SK-N-SH treated with all-trans-retinoic acid at 6 μM for 48 hours (cell line): Measurements from ENCODE around the gene PDCD1.

ENCODE experiments used
- ARNTL ChIP-seq: fragments of 450-650 bp; formaldehyde crosslinking; IDR thresholded peaks from 2 replicates; pipeline ENCODE4 v1.5.0; 2020; ENCODE audit warnings: low read depth, mild to moderate bottlenecking, moderate library complexity, borderline replicate concordance
- BACH2 ChIP-seq: fragments of 250-450 bp; sonication (Bioruptor Pico); IDR thresholded peaks from 2 replicates; pipeline ENCODE4 v1.9.0; 2021; ENCODE audit warnings: mild to moderate bottlenecking, borderline replicate concordance
- CSDC2 ChIP-seq: fragments of 250-450 bp; sonication (Bioruptor Pico); IDR thresholded peaks from 2 replicates; pipeline ENCODE4 v1.5.0; 2020; ENCODE audit warnings: mild to moderate bottlenecking, moderate library complexity
- ESRRG ChIP-seq: fragments of 250-450 bp; sonication (Bioruptor Pico); IDR thresholded peaks from 2 replicates; pipeline ENCODE4 v1.6.1; 2021; ENCODE audit warnings: mild to moderate bottlenecking
- GLIS3 ChIP-seq: fragments of 250-450 bp; sonication (Bioruptor Pico); IDR thresholded peaks from 2 replicates; pipeline ENCODE4 v1.5.0; 2020; ENCODE audit warnings: mild to moderate bottlenecking, moderate library complexity
- OSR1 ChIP-seq: fragments of 250-450 bp; sonication (Bioruptor Pico); IDR thresholded peaks from 2 replicates; pipeline ENCODE4 v1.8.0; 2022; ENCODE audit warnings: moderate library complexity, mild to moderate bottlenecking, inconsistent platforms
- RARB ChIP-seq: fragments of 250-450 bp; sonication (Bioruptor Pico); IDR thresholded peaks from 2 replicates; pipeline ENCODE4 v1.8.0; 2021; ENCODE audit warnings: mild to moderate bottlenecking, moderate library complexity
- SNAI2 ChIP-seq: fragments of 250-450 bp; sonication (Bioruptor Pico); IDR thresholded peaks from 2 replicates; pipeline ENCODE4 v1.5.0; 2020; ENCODE audit warnings: mild to moderate bottlenecking, moderate library complexity
- ZFP3 ChIP-seq: fragments of 250-450 bp; sonication (Bioruptor Pico); IDR thresholded peaks from 2 replicates; pipeline ENCODE4 v1.5.0; 2020; ENCODE audit warnings: mild to moderate bottlenecking, moderate library complexity
- TF ChIP-seq, protein P1 (sequence below): fragments of 250-450 bp; sonication (Bioruptor Pico); IDR thresholded peaks from 2 replicates; pipeline ENCODE4 v1.5.1; 2020; ENCODE audit warnings: low read depth, mild to moderate bottlenecking, moderate library complexity
- TF ChIP-seq, protein P2 (sequence below): fragments of 250-450 bp; sonication (Bioruptor Pico); IDR thresholded peaks from 2 replicates; pipeline ENCODE4 v1.8.0; 2021; ENCODE audit warnings: low read depth, mild to moderate bottlenecking, moderate library complexity, borderline replicate concordance
- TF ChIP-seq, protein P3 (sequence below): fragments of 250-450 bp; sonication (Bioruptor Pico); IDR thresholded peaks from 2 replicates; pipeline ENCODE4 v1.8.0; 2020; ENCODE audit warnings: mild to moderate bottlenecking, moderate library complexity, borderline replicate concordance

DNA sequence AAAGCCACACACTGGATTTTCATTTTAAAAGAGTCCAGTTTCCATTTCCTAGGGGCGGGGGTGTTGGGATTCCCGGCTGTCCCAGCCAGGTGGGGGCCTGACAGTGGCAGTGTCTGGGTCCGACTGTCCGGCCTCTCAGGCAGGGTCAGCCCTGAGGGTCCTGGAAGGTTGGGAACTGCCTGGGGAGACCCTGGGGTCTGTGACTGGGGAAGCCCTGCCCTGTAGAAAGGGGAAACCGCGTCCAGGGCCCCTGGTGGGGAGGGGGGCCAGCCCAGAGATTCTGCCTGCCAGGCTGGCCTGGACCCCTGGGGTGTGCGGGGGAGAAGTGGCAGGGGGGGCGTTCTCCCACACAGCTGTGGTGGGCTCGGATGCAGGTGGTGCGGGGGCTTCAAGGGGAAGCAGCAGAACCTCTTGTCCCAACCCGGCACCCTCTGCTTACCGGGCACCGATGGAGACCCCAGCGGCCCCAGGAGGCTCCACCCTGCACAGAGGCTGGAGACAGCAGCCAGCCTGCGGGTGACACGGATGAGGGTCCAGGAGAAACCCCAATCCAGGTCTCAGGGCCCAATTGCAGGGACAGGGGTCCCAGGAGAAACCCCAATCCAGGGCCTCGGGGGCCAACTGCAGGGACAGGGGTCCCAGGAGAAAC, 15.7 kb upstream of the PDCD1 start:
- TF ChIP-seq RARB (CRISPR knock-in tag) (no peak), CSDC2 (CRISPR knock-in tag) (no peak), ESRRG (no peak), OSR1 (no peak), ARNTL (CRISPR knock-in tag) (no peak), GLIS3 (no peak), ZFP3 (no peak), BACH2 (CRISPR knock-in tag) (no peak), SNAI2 (no peak)
- TF ChIP-seq, protein P1, sequence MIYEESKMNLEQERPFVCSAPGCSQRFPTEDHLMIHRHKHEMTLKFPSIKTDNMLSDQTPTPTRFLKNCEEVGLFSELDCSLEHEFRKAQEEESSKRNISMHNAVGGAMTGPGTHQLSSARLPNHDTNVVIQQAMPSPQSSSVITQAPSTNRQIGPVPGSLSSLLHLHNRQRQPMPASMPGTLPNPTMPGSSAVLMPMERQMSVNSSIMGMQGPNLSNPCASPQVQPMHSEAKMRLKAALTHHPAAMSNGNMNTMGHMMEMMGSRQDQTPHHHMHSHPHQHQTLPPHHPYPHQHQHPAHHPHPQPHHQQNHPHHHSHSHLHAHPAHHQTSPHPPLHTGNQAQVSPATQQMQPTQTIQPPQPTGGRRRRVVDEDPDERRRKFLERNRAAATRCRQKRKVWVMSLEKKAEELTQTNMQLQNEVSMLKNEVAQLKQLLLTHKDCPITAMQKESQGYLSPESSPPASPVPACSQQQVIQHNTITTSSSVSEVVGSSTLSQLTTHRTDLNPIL (CRISPR knock-in tag) = no peak
- TF ChIP-seq, protein P2, sequence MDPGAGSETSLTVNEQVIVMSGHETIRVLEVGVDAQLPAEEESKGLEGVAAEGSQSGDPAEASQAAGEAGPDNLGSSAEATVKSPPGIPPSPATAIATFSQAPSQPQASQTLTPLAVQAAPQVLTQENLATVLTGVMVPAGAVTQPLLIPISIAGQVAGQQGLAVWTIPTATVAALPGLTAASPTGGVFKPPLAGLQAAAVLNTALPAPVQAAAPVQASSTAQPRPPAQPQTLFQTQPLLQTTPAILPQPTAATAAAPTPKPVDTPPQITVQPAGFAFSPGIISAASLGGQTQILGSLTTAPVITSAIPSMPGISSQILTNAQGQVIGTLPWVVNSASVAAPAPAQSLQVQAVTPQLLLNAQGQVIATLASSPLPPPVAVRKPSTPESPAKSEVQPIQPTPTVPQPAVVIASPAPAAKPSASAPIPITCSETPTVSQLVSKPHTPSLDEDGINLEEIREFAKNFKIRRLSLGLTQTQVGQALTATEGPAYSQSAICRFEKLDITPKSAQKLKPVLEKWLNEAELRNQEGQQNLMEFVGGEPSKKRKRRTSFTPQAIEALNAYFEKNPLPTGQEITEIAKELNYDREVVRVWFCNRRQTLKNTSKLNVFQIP (CRISPR knock-in tag) = no peak
- TF ChIP-seq, protein P3, sequence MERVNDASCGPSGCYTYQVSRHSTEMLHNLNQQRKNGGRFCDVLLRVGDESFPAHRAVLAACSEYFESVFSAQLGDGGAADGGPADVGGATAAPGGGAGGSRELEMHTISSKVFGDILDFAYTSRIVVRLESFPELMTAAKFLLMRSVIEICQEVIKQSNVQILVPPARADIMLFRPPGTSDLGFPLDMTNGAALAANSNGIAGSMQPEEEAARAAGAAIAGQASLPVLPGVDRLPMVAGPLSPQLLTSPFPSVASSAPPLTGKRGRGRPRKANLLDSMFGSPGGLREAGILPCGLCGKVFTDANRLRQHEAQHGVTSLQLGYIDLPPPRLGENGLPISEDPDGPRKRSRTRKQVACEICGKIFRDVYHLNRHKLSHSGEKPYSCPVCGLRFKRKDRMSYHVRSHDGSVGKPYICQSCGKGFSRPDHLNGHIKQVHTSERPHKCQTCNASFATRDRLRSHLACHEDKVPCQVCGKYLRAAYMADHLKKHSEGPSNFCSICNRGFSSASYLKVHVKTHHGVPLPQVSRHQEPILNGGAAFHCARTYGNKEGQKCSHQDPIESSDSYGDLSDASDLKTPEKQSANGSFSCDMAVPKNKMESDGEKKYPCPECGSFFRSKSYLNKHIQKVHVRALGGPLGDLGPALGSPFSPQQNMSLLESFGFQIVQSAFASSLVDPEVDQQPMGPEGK (CRISPR knock-in tag) = no peak
